HepG2 (cell line): ENCODE results near the gene P4HTM.

Experiments
- BRCA1 ChIP-seq: sonication (generic); formaldehyde crosslinking; IDR thresholded peaks from 2 replicates; pipeline ENCODE4 v1.4.0; 2020; ENCODE audit warnings: missing genetic modification reagents
- TF ChIP-seq, protein P1 (sequence below): sonication (generic); formaldehyde crosslinking; IDR thresholded peaks from 2 replicates; pipeline ENCODE4 v1.8.0; 2023; ENCODE audit warnings: mild to moderate bottlenecking, missing genetic modification reagents

- no peak for TF ChIP-seq BRCA1 (CRISPR knock-in tag)
- TF ChIP-seq, protein P1, sequence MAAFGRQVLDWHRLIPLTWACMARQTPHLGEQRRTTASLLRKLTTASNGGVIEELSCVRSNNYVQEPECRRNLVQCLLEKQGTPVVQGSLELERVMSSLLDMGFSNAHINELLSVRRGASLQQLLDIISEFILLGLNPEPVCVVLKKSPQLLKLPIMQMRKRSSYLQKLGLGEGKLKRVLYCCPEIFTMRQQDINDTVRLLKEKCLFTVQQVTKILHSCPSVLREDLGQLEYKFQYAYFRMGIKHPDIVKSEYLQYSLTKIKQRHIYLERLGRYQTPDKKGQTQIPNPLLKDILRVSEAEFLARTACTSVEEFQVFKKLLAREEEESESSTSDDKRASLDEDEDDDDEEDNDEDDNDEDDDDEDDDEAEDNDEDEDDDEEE (CRISPR knock-in tag) = no peak
These were observed 7.1 kb downstream of the P4HTM start for GRCh38 chr3:48997102-48997635.
